ENCODE measurements around the gene ACOT11.

DNA sequence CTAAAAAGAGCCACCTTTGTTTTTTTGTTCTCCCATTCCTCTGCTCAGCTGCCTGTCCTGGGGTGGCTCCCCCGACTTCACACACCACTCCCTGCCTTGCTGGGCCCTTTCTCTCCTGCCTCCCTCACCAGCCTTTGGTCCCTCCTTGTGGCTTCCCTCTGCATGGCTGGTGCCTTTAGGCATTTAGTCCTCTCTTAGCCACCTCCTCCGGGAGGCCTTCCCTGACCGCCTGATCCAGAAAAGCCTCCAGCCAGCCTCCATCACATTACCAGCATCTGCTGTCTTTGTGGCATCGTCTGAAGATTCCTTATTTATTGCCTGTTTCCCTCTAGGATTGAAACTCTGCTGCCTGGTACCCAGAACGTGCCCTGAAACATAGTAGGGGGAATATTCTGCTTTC lies 46.2 kb upstream of the ACOT11 start:
- TF ChIP-seq, protein P1, sequence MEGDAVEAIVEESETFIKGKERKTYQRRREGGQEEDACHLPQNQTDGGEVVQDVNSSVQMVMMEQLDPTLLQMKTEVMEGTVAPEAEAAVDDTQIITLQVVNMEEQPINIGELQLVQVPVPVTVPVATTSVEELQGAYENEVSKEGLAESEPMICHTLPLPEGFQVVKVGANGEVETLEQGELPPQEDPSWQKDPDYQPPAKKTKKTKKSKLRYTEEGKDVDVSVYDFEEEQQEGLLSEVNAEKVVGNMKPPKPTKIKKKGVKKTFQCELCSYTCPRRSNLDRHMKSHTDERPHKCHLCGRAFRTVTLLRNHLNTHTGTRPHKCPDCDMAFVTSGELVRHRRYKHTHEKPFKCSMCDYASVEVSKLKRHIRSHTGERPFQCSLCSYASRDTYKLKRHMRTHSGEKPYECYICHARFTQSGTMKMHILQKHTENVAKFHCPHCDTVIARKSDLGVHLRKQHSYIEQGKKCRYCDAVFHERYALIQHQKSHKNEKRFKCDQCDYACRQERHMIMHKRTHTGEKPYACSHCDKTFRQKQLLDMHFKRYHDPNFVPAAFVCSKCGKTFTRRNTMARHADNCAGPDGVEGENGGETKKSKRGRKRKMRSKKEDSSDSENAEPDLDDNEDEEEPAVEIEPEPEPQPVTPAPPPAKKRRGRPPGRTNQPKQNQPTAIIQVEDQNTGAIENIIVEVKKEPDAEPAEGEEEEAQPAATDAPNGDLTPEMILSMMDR (IDR thresholded peaks at IDR 0.05; ENCODE audit: borderline replicate concordance, extremely low read depth, low read length, poor library complexity, severe bottlenecking) = no peak
- TF ChIP-seq EZH2 (IDR thresholded peaks at IDR 0.05; ENCODE audit: borderline replicate concordance, low read depth, low read length, severe bottlenecking) = no peak
